MCF 10A (cell line): ENCODE results near the gene KLK10. TPM values are rescaled to one million over a fixed set of nuclear protein-coding genes. Genes with fewer than 3 reads are reported as not detected.

ENCODE experiments used
- BruUV-seq: library from RNA; stranded (reverse); fragments of 400-500 nt; replicated peaks from 2 replicates; lab custom pipeline; 2021; lab: Mats Ljungman, UMichigan
- CTCF ChIA-PET: fragments of 300-600 bp; sonication (Branson Sonifier 250); formaldehyde crosslinking; extraction: SDS; loops from one replicate; lab custom pipeline; 2021; ENCODE audit warnings: antibody characterized with exemption, inconsistent platforms; lab: Yijun Ruan, JAX
- POLR2A ChIA-PET: fragments of 300-600, 350-650 bp; sonication (Branson Sonifier 250); formaldehyde crosslinking; extraction: SDS; loops from one replicate; lab custom pipeline; 2020; ENCODE audit warnings: antibody characterized with exemption, inconsistent platforms; lab: Yijun Ruan, JAX
- DNase-seq: peaks from one replicate; pipeline ENCODE4 v3.0.0-alpha.2; 2018; ENCODE audit not compliant: unreplicated experiment
- H3K27ac Mint-ChIP-seq: one replicate; pipeline ENCODE4 v1.8.0; 2022; ENCODE audit warnings: mild to moderate bottlenecking, low read depth, mixed read lengths; ENCODE audit not compliant: unreplicated experiment
- H3K27me3 Mint-ChIP-seq: one replicate; pipeline ENCODE4 v1.8.0; 2022; ENCODE audit warnings: mixed read lengths; ENCODE audit not compliant: insufficient read depth, unreplicated experiment
- H3K36me3 Mint-ChIP-seq: one replicate; pipeline ENCODE4 v1.8.0; 2022; ENCODE audit warnings: mild to moderate bottlenecking, moderate library complexity, mixed read lengths; ENCODE audit not compliant: insufficient read depth, unreplicated experiment
- H3K4me1 Mint-ChIP-seq: one replicate; pipeline ENCODE4 v1.8.0; 2022; ENCODE audit warnings: mixed read lengths; ENCODE audit not compliant: insufficient read depth, unreplicated experiment
- H3K4me3 Mint-ChIP-seq: one replicate; pipeline ENCODE4 v1.8.0; 2022; ENCODE audit warnings: mild to moderate bottlenecking, moderate library complexity, mixed read lengths; ENCODE audit not compliant: unreplicated experiment
- H3K9me3 Mint-ChIP-seq: one replicate; pipeline ENCODE4 v1.8.0; 2022; ENCODE audit warnings: mixed read lengths; ENCODE audit not compliant: unreplicated experiment
- intact Hi-C: fragments of 100-400 bp; cut with micrococcal nuclease; formaldehyde crosslinking; loops from 2 replicates; pipeline ENCODE4 v1.14.1; 2022
- total RNA-seq: library from RNA; stranded (reverse); gene quantifications from 2 replicates; pipeline ENCODE4 v1.2.3, GENCODE V29; 2022
- TF ChIP-seq, protein P1 (sequence below): fragments of 200-600 bp; IDR thresholded peaks from one replicate; pipeline ENCODE4 v1.8.0; 2022; ENCODE audit warnings: antibody characterized with exemption, mild to moderate bottlenecking; ENCODE audit not compliant: unreplicated experiment

KLK10 gene
- total RNA-seq, 1 experiment from 2014 or later = not detected

DNA sequence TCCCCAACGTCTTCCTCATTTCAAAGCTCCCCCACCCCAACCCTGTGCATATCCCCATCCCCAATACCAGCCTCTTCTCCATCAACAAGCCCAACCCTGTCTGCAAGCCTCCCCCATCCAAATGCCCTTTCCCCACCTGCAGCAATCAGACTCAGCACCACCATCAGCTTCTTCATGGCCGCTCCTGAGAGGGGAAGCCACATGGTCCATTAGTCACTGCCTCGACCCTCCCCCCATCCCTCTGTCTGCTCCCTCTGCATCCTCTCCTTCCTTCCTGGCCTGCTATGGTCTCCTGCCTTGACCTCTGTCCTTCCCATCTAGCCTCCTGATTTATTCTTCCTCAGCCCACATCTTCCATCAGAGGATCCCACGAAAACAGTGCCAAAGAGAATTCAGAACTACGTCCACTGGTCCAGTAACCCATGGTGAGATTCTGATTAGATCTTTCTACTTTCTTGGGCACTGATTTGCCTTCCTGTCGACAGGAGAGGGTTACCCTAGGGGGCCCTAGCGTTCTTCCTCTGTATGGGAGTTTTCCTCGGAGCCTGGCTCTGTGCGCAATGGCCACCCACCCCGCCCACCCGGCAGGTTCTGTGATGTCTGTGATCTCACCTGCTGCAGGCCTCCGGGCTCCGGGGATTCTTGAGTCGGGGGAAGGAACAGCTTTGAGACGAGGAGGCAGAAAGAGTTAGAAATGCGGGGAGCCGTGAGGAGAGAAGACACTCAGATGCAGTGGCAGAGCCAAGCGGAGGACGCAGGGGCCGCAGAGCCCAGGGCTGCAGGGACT is 51.4 kb downstream of the KLK10 start:
- Mint-ChIP-seq H3K27me3 (no peaks in the 10 kb centered on the region), H3K4me1 (no peaks in the 10 kb centered on the region), H3K36me3 (no peaks in the 10 kb centered on the region), H3K4me3 (no peak overlapping the region), H3K27ac (peak overlapping the region; percentile 72), H3K9me3 (peaks cover under 1% of the 10 kb centered on the region)
- CTCF ChIA-PET = interaction anchor here (0.8 kb wide), 1 partner anchor 46 kb away, joined by 4 read pairs; no protein-coding TSS in a partner anchor
- DNase-seq = no peak
- POLR2A ChIA-PET = no interaction called here
- TF ChIP-seq, protein P1, sequence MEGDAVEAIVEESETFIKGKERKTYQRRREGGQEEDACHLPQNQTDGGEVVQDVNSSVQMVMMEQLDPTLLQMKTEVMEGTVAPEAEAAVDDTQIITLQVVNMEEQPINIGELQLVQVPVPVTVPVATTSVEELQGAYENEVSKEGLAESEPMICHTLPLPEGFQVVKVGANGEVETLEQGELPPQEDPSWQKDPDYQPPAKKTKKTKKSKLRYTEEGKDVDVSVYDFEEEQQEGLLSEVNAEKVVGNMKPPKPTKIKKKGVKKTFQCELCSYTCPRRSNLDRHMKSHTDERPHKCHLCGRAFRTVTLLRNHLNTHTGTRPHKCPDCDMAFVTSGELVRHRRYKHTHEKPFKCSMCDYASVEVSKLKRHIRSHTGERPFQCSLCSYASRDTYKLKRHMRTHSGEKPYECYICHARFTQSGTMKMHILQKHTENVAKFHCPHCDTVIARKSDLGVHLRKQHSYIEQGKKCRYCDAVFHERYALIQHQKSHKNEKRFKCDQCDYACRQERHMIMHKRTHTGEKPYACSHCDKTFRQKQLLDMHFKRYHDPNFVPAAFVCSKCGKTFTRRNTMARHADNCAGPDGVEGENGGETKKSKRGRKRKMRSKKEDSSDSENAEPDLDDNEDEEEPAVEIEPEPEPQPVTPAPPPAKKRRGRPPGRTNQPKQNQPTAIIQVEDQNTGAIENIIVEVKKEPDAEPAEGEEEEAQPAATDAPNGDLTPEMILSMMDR = no peak
- intact Hi-C loops = no loop called here
- BruUV-seq = no TSS peak

DNA sequence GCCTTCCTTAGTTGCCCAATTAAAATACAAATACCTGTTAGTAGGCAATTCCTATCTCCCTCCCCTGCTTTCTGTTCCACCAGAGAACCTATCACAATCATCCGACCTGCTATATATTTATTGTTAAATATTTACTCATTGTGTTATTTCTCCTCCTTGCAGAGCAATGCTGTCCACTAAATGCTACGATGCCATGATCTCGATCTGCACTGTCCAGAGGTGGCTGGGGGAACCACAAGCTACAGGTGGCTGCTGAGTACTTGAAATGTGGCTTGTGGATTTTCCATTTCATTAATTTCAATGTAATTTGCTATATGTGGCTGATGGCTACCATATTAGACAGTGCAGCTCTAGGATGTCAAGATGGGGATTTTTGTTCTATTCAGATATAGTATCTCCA is 55.2 kb downstream of the KLK10 start:
- H3K4me1 Mint-ChIP-seq = no peaks in the 10 kb centered on the region
- no TSS peak for BruUV-seq
- peaks cover 7% of the 10 kb centered on the region for H3K27me3 Mint-ChIP-seq
- intact Hi-C loops = no loop called here
- no peak for DNase-seq
- ChIA-PET CTCF (interaction anchor here (0.7 to 1.0 kb wide), 2 partner anchors 9 to 130 kb away, joined by 3 to 7 read pairs; no protein-coding TSS in a partner anchor), POLR2A (no interaction called here)
- H3K4me3 Mint-ChIP-seq = no peak overlapping the region
- peaks cover 27% of the 10 kb centered on the region for H3K9me3 Mint-ChIP-seq
- TF ChIP-seq, protein P1 = no peak
- H3K36me3 Mint-ChIP-seq = no peaks in the 10 kb centered on the region
- H3K27ac Mint-ChIP-seq = no peak overlapping the region

DNA sequence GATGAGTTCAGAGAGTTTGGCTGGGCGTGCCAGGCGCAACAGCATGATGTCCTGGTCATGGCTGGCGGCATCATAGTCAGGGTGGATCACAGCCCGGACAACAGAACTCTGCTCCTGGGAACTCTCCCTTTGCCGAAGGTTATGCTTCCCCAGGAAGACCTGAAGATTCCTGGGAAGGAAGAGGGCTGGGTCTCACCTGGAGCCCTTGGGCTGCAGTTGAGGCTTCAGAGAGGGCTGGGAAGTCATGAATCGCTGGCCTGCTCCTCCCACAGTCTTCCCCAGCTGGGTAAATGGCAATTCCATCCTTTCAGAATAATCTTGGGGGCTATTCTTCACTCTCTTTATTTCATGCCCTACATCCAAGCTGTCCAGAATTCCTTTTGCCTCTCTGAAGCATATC is 56.1 kb downstream of the KLK10 start:
- peaks cover 29% of the 10 kb centered on the region for H3K9me3 Mint-ChIP-seq
- DNase-seq = no peak

More for the DNA sequence above, 56.1 kb downstream of the KLK10 start:
- Mint-ChIP-seq H3K4me1 (no peaks in the 10 kb centered on the region), H3K36me3 (no peaks in the 10 kb centered on the region), H3K27me3 (peaks cover 12% of the 10 kb centered on the region), H3K27ac (no peak overlapping the region), H3K4me3 (no peak overlapping the region)
- no TSS peak for BruUV-seq
- intact Hi-C loops = no loop called here
- ChIA-PET CTCF (interaction anchor here (0.7 kb wide), 1 partner anchor 54 kb away, joined by 4 read pairs; no protein-coding TSS in a partner anchor), POLR2A (interaction anchor here (0.6 kb wide), 1 partner anchor 51 kb away, joined by 3 read pairs; no protein-coding TSS in a partner anchor)
- TF ChIP-seq, protein P1 = no peak

Other genes starting within 250 kb of the KLK10 start
- not detected in 2 replicates for gene GPR32, start 249.2 kb downstream of the KLK10 start, total RNA-seq
- not detected in 2 replicates for gene ACP4, start 229.3 kb downstream of the KLK10 start, total RNA-seq
- gene KLK1, start 195.9 kb downstream of the KLK10 start, total RNA-seq = 0.84 and 0.88 TPM in 2 replicates
- not detected in 2 replicates for gene KLK15, start 186.1 kb downstream of the KLK10 start, total RNA-seq
- gene KLK3, start 164.8 kb downstream of the KLK10 start, total RNA-seq = not detected in 2 replicates
- not detected in 2 replicates for gene KLK2, start 146.3 kb downstream of the KLK10 start, total RNA-seq
- gene KLK4, start 108.3 kb downstream of the KLK10 start, total RNA-seq = not detected in 2 replicates
- 0.19 TPM in 1 of 2 replicates, not detected in the other for gene KLK5, start 66.7 kb downstream of the KLK10 start, total RNA-seq
- not detected in 2 replicates for gene KLK6, start 50.1 kb downstream of the KLK10 start, total RNA-seq
- gene KLK7, start 35.8 kb downstream of the KLK10 start, total RNA-seq = not detected in 2 replicates
- not detected in 2 replicates for gene KLK8, start 18.1 kb downstream of the KLK10 start, total RNA-seq
- gene KLK11, start 6.9 kb upstream of the KLK10 start, total RNA-seq = not detected in 2 replicates
- gene KLK12, start 15.3 kb upstream of the KLK10 start, total RNA-seq = not detected in 2 replicates
- not detected in 2 replicates for gene KLK13, start 45.4 kb upstream of the KLK10 start, total RNA-seq
- 0.30 TPM in 1 of 2 replicates, not detected in the other for gene KLK14, start 63.2 kb upstream of the KLK10 start, total RNA-seq
- gene CTU1, start 88.7 kb upstream of the KLK10 start, total RNA-seq = 9.9 and 12.7 TPM in 2 replicates
- not detected in 2 replicates for gene SIGLEC9, start 105.2 kb upstream of the KLK10 start, total RNA-seq
- not detected in 2 replicates for gene SIGLEC7, start 122.6 kb upstream of the KLK10 start, total RNA-seq
- gene CD33, start 205.4 kb upstream of the KLK10 start, total RNA-seq = 0.33 TPM in 1 of 2 replicates, not detected in the other
- not detected in 2 replicates for gene SIGLECL1, start 231.4 kb upstream of the KLK10 start, total RNA-seq